H1 (cell line): ENCODE measurements around the gene ZBTB20. TPM values are rescaled to one million over a fixed set of nuclear protein-coding genes. Genes with fewer than 3 reads are reported as not detected.

ENCODE experiments used
- BACH1 ChIP-seq: IDR thresholded peaks from 2 replicates; pipeline ENCODE4 v1.6.1; 2012; ENCODE audit warnings: low read length, improper control_type of control experiment
- CBX8 ChIP-seq: fragments of 300-800, 300-1000 bp; sonication (generic); IDR thresholded peaks from 2 replicates; pipeline ENCODE4 v1.7.1; 2016; ENCODE audit warnings: low read depth, low read length, borderline replicate concordance
- CREB1 ChIP-seq: IDR thresholded peaks from 2 replicates; pipeline ENCODE4 v1.6.1; 2012; ENCODE audit warnings: inconsistent platforms
- HDAC6 ChIP-seq: IDR thresholded peaks from one replicate; pipeline ENCODE4 v1.7.1; 2012; ENCODE audit warnings: low read depth, mild to moderate bottlenecking, inconsistent platforms, low read length, moderate library complexity
- JUN ChIP-seq: IDR thresholded peaks from 2 replicates; pipeline ENCODE4 v1.6.1; 2011; ENCODE audit warnings: low read depth, mild to moderate bottlenecking, improper control_type of control experiment, low read length
- POLR2A ChIP-seq, 2 experiments: IDR thresholded peaks; 1 replicate in 1 of 2; 2 replicates in 1 of 2; pipeline ENCODE4 v1.6.1; 2011; ENCODE audit warnings: low read depth in 2 of 2, low read length in 2 of 2, mild to moderate bottlenecking in 2 of 2; ENCODE audit errors: control extremely low read depth in 1 of 2
- RFX5 ChIP-seq: IDR thresholded peaks from 2 replicates; pipeline ENCODE4 v1.6.1; 2011; ENCODE audit warnings: low read depth, low read length, improper control_type of control experiment, borderline replicate concordance
- SIRT6 ChIP-seq: IDR thresholded peaks from one replicate; pipeline ENCODE4 v1.7.1; 2012; ENCODE audit warnings: low read length, inconsistent platforms
- SIX5 ChIP-seq: IDR thresholded peaks from 2 replicates; pipeline ENCODE4 v1.6.1; 2011; ENCODE audit warnings: mild to moderate bottlenecking, low read depth, low read length
- SP4 ChIP-seq: IDR thresholded peaks from 2 replicates; pipeline ENCODE4 v1.6.1; 2012; ENCODE audit warnings: low read length, inconsistent platforms
- TAF1 ChIP-seq: IDR thresholded peaks from 2 replicates; pipeline ENCODE4 v1.6.1; 2011; ENCODE audit warnings: mild to moderate bottlenecking, low read depth, low read length
- TEAD4 ChIP-seq: IDR thresholded peaks from 2 replicates; pipeline ENCODE4 v1.6.1; 2012; ENCODE audit warnings: low read depth, low read length, inconsistent platforms, mixed read lengths
- polyA plus RNA-seq, 7 experiments: library from polyadenylated mRNA; depleted of rRNA in 3 of 7; stranded (reverse) in 5 of 7; unstranded in 2 of 7; fragments of >200 nt in 5 of 7; fragments of 200-250 nt in 2 of 7; gene quantifications; 1 replicate in 5 of 7; 2 replicates in 1 of 7; 4 replicates in 1 of 7; pipeline versions ENCODE4 v1.2.1 to v1.2.3, GENCODE V29; 2011 to 2013; ENCODE audit warnings: missing spikeins in 2 of 7, mixed read lengths in 2 of 7
- total RNA-seq: library from RNA; stranded (reverse); fragmentation: NEBNext Ultra II Directional; extraction: Animal tissue kit (Norgen Biotek cat#: 25700); gene quantifications from 2 replicates; pipeline ENCODE4 v1.2.1, GENCODE V29; 2021
- TF ChIP-seq, protein P1 (sequence below): fragments of 300-600 bp; sonication (generic); IDR thresholded peaks from 2 replicates; pipeline ENCODE4 v1.7.1; 2012; ENCODE audit warnings: low read length, moderate library complexity, mild to moderate bottlenecking, inconsistent platforms; ENCODE audit not compliant: insufficient replicate concordance
- TF ChIP-seq, protein P2 (sequence below): IDR thresholded peaks from 2 replicates; pipeline ENCODE4 v1.6.1; 2012; ENCODE audit warnings: inconsistent platforms

The ZBTB20 gene
- total and polyA plus RNA-seq, 2 of the 8 experiments (the other 6 are each of a cell fraction or from before 2014, with no cell fraction given) = 0.35 to 1.3 TPM

DNA sequence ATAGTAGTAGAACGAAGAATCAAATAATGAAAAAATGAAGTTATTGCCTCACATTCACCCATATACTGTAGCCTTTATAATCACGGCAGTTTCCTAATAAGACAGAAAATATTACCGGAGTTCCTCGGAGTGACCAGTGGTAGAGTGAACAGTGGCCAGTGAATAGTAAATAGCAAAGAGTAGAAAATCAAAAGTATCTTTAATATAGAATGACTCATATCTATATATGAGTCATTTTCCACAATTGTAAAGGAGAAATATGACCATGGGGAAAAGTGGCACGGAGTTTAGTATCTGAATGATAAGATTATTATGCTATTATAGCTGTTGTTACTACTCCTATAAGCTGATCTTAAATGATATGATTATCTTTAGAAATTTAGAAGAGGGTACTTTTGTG lies 38.5 kb downstream of the ZBTB20 start (continued):
- TF ChIP-seq, protein P1, sequence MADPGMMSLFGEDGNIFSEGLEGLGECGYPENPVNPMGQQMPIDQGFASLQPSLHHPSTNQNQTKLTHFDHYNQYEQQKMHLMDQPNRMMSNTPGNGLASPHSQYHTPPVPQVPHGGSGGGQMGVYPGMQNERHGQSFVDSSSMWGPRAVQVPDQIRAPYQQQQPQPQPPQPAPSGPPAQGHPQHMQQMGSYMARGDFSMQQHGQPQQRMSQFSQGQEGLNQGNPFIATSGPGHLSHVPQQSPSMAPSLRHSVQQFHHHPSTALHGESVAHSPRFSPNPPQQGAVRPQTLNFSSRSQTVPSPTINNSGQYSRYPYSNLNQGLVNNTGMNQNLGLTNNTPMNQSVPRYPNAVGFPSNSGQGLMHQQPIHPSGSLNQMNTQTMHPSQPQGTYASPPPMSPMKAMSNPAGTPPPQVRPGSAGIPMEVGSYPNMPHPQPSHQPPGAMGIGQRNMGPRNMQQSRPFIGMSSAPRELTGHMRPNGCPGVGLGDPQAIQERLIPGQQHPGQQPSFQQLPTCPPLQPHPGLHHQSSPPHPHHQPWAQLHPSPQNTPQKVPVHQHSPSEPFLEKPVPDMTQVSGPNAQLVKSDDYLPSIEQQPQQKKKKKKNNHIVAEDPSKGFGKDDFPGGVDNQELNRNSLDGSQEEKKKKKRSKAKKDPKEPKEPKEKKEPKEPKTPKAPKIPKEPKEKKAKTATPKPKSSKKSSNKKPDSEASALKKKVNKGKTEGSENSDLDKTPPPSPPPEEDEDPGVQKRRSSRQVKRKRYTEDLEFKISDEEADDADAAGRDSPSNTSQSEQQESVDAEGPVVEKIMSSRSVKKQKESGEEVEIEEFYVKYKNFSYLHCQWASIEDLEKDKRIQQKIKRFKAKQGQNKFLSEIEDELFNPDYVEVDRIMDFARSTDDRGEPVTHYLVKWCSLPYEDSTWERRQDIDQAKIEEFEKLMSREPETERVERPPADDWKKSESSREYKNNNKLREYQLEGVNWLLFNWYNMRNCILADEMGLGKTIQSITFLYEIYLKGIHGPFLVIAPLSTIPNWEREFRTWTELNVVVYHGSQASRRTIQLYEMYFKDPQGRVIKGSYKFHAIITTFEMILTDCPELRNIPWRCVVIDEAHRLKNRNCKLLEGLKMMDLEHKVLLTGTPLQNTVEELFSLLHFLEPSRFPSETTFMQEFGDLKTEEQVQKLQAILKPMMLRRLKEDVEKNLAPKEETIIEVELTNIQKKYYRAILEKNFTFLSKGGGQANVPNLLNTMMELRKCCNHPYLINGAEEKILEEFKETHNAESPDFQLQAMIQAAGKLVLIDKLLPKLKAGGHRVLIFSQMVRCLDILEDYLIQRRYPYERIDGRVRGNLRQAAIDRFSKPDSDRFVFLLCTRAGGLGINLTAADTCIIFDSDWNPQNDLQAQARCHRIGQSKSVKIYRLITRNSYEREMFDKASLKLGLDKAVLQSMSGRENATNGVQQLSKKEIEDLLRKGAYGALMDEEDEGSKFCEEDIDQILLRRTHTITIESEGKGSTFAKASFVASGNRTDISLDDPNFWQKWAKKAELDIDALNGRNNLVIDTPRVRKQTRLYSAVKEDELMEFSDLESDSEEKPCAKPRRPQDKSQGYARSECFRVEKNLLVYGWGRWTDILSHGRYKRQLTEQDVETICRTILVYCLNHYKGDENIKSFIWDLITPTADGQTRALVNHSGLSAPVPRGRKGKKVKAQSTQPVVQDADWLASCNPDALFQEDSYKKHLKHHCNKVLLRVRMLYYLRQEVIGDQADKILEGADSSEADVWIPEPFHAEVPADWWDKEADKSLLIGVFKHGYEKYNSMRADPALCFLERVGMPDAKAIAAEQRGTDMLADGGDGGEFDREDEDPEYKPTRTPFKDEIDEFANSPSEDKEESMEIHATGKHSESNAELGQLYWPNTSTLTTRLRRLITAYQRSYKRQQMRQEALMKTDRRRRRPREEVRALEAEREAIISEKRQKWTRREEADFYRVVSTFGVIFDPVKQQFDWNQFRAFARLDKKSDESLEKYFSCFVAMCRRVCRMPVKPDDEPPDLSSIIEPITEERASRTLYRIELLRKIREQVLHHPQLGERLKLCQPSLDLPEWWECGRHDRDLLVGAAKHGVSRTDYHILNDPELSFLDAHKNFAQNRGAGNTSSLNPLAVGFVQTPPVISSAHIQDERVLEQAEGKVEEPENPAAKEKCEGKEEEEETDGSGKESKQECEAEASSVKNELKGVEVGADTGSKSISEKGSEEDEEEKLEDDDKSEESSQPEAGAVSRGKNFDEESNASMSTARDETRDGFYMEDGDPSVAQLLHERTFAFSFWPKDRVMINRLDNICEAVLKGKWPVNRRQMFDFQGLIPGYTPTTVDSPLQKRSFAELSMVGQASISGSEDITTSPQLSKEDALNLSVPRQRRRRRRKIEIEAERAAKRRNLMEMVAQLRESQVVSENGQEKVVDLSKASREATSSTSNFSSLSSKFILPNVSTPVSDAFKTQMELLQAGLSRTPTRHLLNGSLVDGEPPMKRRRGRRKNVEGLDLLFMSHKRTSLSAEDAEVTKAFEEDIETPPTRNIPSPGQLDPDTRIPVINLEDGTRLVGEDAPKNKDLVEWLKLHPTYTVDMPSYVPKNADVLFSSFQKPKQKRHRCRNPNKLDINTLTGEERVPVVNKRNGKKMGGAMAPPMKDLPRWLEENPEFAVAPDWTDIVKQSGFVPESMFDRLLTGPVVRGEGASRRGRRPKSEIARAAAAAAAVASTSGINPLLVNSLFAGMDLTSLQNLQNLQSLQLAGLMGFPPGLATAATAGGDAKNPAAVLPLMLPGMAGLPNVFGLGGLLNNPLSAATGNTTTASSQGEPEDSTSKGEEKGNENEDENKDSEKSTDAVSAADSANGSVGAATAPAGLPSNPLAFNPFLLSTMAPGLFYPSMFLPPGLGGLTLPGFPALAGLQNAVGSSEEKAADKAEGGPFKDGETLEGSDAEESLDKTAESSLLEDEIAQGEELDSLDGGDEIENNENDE = no peak
- TF ChIP-seq CREB1 (no peak), TAF1 (no peak), JUN (no peak), TEAD4 (no peak), RFX5 (no peak), BACH1 (no peak), SP4 (no peak), CBX8 (no peak), SIX5 (no peak), HDAC6 (no peak), SIRT6 (no peak), POLR2A (IDR thresholded peaks at IDR 0.05; ENCODE audit: control extremely low read depth in 1 of 2, low read depth in 2 of 2, low read length in 2 of 2) (no peak)
- TF ChIP-seq, protein P2, sequence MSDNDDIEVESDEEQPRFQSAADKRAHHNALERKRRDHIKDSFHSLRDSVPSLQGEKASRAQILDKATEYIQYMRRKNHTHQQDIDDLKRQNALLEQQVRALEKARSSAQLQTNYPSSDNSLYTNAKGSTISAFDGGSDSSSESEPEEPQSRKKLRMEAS = no peak
